SKM-1 (cell line): ENCODE measurements around the gene ADA.
A peak's percentile ranks its signal among the peaks of the same experiment; 100 is the strongest.

Experiments
- DNase-seq: peaks from one replicate; lab custom pipeline; 2025; ENCODE audit not compliant: unreplicated experiment; lab: John Stamatoyannopoulos, UW

Gene ADA

DNA sequence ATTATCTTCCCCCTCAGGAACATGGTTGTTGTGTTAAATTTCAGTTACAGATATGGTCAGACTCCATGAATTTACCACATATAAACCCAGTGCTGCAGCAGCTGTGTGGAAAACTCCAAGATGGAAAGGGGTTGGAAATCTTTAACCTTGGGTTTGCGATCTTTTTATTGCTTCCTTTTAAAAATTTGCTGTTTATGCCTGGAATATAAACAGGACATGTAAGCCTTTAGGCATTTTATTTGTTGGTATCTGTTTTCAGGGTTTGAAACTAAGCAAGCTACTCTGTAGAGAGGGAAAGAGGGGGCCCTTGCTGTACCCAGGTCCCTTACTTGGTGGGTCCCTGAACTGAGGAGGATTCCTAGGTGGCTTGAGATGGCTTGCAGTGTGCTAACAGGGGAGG is 68.3 kb downstream of the ADA start:
- DNase-seq: no peak

- DNase-seq: no peak
Measured at GRCh38 chr20:44582311-44583025, 69.0 kb downstream of the ADA start, which contains the start of gene PKIG. Gene PKIG (plus strand): TSS chr20:44582579. CDS start chr20:44614557, 31,978 bp downstream.

DNA sequence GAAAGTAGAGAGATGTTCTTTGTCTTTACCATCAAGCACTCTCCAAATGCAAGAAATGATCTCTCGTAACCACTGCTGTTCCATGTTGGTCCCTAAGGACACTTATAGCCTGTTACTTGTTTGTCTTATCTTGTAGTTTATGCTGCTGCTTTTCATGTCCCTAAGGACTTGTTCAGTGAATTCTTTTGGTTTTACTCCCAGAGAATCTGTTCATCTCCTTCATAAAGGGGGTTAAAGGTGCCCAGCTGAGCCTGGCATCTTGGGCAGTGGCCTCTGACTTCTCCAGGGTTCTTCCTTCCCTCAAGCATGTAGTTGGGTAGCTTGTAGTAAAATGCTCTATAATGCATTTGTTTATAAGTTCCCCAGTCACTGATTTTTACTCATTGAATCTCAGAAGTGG is 70.0 kb downstream of the ADA start:
- DNase-seq: no peak

- no peak for DNase-seq
Measured at GRCh38 chr20:44580581-44581268, 70.8 kb downstream of the ADA start.

- no peak for DNase-seq
Measured at GRCh38 chr20:44579313-44580081, 72.0 kb downstream of the ADA start.

- peak; percentile 50 for DNase-seq
Measured at GRCh38 chr20:44576297-44576696, 75.2 kb downstream of the ADA start.

GRCh38 chr20:44574372-44574771 is 77.1 kb downstream of the ADA start:
- no peak for DNase-seq

DNA sequence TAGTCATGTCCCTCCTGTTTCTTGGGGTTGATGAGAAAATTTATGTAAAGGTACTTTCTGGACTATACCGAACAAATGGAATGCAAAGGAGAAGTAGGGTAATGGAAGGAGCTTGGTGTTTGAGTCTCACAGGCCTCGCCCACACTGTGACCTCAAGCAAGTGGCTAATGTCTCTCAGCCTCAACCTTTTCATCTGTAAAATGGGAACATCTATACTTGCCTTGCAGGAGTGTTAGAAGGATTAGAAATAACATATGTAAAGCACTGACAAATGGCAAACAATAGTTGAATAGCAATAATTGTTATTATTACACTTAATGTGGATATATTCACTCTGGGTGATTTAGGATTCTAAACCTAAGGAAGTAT is 78.0 kb downstream of the ADA start:
- no peak for DNase-seq

DNA sequence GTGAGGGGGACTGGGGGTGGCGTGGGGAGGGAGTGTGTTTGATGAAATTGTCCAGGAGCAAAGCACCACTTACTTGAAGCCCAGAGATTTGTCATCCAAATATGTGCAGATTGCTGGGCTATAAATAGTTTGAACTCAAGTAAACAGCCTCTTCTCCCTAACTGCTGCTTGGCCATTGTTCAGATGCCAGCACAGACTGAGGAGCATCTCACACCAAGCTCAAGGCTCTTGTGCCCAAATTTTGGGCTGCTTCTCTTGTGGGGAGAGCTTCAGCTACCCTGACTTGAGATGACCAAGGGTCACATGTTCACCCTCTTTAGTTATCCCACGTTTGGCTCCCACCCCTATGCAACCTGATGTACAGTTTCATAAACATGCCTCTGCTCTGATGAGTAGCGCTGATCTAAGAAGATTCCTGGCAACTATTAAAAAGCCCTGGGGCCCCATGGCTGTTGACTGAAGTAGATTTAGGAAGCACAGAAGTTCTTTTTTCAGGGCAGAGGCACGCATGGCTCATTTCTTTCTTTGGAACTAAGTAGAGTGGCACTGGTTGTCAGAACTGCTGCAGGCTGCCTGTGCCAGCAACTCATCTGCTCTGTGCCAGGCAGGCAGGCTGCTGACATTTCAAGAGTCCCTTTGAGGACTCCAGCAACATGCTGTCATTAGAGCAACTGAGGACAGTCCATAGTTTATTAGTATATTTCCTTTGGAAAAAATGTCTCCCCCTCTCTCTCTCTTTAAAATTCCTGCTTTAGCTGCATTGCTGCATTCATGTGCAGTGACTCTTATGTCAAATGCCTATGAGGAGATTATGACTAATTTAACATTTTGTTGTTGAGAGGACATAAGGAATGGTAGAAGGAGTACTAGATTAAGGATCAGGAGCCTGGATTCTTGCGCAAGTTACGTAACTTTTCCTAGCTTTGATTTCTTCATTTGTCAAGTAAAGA is 78.7 kb downstream of the ADA start:
- no peak for DNase-seq

DNA sequence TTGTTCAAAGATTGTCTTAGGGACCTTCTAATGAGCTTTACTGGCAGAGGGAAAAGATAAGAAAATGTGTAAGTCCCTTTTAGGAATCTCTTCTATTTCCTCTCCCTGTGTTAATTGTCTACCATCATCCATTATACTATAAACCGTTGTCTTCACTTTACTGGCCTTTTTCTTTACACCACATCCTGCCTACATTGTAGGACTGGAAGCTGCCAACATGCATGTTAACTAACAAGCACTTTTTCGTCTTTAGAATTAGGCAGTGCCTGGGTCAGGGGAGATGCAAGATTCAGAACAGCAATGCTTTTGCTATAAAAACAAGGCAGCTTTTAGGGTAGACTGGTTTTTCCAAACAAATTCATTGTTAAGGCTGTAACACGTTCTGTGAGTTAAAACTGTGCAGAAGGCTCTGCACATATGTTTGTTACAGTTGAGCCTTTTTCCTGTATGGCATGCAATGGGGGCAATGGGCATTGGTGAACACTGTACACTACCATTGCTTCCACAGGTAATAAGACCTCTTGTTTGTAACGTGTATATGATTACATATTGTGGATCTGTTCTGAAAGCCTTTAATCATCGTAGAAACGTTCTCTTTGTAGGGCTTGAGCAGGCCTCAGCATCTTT is 80.0 kb downstream of the ADA start:
- no peak for DNase-seq

DNA sequence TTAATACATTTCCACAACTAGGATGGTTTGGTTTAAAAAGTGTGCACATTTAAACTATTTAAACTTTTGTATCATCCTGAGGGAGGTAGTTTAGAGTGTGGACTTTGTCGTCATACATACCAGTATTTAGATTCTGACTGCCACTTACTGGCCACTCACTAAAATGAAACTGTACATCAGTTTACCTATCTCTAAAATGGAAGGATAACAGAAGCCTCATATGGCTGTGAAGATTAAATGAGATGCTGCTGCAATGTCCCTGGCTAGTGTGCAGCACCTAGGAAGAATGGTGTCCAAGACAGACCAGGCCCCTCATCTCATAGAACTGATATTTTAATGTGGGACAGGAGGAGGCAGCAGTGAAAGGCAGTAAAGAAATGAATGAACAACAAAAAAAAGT is 81.1 kb downstream of the ADA start:
- DNase-seq: no peak
